Stimulated activated CD4-positive, alpha-beta T cell treated with anti-CD3 and anti-CD28 coated beads, Interleukin-12 subunit alpha, Interleukin-12 subunit beta, amount 100 ng/mL, for 4 hours (primary cell): ENCODE results near the gene CCDC86.

Experiments
- DNase-seq: peaks from one replicate; pipeline ENCODE4 v3.0.0-alpha.2; 2020

CCDC86 gene

DNA sequence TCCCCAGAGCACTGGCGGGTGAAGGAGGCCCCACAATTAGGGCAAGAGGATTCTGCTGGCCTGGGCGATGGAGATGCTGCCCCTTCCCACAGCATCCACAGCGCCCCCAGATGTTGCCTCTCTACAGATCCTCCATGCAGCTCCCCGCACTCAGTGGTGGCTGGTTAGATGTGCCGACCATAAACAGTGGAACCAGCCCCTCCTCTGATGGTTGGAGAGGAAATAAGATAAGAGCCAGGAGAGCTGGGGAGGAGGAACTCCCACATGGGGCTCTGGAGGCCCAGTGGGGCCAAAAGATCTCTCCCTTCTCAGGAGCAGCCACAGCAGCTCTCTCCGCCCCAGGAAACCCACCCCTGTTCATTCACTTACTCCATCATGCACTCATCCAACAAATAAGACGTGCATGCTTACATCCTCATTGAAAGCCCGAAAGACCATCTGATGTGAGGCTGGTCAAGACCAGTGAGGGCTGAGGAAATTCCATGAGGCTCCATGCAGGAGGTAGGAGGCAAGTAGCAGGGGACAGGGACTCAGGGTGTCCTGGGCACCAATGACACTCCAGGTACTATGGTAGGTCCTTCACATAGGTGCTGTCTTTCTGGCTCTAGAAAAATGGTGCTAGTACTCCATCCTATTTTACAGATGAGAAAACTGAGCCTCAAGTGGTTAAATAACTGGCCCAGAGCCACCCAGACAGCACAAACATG, 12.4 kb downstream of the CCDC86 start:
- DNase-seq, result no peak

DNA sequence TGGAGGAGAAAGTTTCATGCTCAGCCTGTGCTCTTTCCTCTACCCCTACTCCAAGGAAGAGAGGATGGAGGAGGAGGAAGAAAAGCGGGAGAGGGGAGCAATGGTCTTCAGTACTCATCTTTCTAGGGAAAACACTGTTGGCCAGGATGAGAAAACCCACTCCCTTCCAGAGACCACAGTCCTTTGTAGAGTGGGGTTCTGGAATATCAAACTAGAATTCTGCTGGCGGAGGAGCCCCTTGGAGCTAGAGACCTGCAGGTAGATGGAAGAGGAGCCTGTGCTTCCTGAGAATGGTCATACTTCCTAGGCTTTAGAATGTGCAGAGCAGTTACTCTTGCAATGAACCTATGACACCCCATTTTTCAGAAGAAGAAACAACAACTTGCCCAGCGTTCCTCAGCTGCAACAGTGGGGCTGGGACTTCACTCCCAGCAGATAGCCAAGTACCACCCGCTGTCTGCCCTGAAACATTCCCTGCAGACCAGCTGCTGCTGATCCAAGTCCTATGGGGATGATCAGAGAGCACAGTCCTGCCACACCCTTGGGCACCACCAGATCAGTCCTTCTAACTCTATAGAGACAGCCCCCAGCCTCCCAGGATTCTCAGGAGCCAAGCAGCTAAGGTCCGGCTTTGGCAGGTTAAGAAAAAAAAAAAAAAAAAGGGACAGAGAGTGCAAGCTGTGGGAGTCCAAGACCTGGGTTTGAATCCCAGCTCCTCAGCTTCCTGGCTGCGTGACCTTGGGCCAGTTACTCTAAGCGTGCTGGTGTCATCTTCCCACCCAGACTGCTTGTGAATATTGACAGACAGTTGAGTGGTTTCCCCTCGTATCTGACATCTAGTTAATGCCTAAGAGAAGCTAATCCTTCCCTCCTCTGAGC, 13.2 kb downstream of the CCDC86 start:
- no peak for DNase-seq

DNA sequence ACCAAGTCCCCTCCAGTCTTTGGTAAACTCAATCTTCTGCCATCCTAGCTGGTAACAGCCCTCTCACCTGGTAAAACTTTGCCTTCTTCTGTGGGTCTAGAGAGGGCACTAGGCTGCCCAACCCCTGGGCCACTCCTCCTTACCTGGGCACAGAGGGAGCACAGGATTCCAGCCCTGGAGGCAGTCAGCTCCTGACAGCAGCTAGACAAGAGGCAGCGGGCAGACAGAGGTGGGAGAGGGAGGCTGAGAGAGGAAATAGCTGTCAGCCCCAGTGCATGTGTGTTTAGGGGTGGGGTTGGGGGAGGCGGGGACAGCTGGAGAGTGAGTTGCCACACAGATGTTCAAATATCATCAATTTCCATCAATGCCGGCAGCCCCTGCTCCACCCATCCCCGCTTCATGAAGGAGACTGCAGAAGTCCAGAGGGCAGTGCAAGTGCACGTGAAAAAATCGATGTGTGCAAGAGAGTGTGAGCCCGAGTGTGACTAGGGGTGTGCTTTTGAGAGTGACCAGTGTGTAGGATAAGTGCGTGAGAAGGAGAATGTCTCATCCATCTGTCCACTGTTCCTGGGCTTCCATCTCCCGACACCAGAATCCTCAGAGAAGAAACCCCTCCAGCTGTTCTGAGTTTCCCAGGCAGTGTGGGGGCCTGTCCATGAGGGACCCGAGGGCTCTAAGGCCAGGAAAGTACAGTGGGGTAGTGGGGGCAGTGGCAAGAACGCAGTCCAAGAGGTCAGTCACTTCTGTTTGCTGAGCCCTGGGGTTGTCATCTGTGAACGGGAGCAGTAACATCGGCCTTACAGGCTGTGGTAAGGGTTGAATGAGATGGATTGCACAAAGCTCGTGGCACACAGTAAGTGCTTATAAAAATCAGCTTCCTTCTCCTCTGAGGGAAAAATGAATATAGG, 14.1 kb downstream of the CCDC86 start, which contains the start of gene PTGDR2:
Gene PTGDR2, minus strand, starts transcription at position 225 of the 908 bp plus-strand sequence. CDS start 2,228 bp downstream, outside the sequence.
- DNase-seq, result no peak

DNA sequence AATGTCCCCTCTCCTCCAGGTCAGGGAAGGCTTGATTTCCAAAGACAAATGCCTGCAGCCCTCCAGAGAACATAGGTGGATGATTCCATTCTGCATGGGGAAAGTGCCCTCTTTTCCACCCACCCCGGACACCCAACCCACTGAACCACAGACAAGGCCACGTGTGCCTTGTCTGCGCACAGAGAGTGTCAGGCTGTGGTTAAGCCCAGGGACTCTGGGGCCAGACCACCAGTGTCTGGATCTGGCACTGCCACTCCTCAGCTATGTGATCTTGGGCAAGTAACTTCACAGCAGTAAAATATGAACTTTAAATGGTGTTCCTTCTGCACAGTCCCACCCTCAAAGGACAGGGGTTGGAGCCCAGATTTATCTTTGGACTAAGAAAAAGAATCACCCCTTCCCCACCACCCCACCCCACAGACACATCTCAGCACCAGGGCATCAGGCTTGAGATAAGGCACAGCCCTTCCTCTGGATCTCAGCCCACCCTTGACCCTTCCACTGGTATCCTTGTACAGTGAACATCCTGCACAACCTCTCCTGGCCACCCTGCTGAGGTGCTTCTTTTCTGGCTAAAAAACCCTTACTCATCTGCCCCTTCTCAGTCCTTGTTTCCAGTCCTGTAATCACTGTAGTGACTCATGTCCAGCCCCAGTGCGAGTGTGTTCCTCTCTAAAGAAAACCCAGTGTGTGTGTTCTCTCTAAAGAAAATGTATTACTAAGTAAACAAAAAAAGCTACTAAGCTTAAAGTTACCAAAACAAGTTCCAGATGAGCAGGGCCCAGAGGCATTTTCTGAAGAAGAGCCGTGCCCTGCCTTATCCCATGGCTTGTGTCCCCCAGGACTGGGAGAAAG, 15.7 kb downstream of the CCDC86 start:
- DNase-seq, result no peak

DNA sequence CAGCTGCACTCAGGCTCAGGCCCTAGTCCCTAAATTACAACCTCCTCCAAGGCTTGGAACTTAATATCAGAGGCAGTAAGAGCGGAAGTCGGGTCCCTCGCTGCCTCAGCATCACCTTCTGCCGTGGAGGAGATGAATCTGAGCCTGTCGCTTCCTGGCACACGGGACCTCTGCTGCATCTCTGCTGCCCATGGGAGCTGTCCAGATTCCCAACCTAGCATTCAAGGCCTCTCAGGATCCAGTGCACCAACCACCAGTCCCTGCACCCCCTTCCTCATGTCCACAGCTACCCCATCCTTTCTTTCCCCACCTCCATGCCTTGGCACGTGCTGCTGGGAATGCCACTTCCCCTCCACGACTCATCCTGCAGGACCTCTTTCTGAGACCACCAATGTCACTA, 16.3 kb downstream of the CCDC86 start:
- no peak for DNase-seq

DNA sequence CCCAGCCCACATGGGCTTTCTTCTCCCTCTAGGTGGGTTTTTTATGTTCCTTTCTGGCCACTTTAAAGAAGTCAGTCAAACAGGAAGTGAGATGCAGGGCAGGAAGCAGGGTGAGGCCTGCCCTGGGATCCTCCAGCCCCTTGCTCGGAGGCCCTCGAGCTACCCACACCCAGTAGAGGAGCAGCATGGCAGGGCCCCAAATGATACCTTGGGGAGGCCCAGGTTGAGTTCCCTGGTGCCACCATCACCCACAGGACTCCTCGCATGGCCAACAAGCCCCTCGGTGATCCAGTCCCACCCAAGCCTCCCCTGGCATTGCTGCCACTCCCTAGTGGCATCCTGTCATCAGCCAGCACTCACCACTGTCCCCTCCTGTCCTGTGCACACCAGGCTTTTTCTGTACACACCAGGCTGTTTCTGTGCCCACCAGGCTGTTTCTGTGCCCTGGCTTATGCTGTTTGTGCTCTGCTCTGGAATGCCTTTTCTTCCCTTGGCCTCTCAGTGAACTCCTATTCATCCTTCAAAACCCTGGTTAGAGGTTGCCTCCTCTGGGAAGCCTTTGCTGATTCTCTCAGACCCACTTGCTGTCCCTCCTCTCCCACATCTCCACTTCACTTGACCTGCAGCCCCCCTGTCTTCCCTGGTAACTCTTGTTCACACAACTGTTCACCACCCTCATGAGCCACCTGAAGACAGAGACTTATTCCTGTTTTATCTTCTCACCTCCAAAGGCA, 17.0 kb downstream of the CCDC86 start:
- no peak for DNase-seq

DNA sequence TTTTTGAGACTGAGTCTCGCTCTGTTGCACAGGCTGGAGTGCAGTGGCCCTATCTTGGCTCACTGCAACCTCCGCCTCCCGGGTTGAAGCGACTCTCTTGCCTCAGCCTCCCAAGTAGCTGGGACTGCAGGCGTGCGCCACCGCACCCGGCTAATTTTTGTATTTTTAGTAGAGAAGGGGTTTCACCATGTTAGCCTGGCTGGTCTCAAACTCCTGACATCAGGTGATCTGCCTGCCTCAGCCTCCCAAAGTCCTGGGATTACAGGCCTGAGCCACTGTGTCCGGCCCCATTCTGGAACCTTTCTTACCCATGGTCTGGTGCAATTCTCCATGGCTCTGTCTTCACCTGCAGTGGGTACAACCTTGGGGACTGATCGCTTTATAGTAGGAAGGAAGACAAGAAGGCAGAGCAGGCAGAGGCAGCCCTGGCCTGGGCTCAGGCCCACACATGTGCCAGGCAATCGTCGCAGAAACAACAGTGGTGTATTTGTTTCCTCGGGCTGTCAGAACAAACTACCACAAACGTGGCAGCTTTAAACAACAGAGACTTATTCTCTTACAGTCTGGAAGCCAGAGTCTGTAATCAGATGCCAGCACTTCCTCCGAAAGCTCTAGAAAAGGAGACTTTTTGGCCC, 17.8 kb downstream of the CCDC86 start:
- no peak for DNase-seq

DNA sequence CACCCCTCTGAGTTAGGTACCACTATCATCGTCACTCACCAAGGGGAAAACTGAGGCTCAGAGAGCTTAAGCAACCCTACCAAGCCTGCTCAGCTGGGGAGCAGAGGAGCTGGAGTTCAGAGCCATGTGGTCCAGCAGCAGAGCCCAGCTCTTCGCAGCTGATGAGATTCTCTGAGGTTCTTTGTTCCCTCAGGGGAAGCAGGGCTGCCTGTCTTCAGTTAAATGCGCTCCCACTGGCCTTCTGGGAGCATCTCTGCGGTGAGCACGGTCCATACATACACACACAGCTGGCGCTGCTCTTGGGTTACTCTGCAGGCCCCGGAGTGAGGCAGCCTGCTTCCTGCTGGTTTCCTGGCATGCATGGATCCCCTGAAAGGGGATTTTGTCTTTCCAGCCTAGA, 19.0 kb downstream of the CCDC86 start:
- no peak for DNase-seq

DNA sequence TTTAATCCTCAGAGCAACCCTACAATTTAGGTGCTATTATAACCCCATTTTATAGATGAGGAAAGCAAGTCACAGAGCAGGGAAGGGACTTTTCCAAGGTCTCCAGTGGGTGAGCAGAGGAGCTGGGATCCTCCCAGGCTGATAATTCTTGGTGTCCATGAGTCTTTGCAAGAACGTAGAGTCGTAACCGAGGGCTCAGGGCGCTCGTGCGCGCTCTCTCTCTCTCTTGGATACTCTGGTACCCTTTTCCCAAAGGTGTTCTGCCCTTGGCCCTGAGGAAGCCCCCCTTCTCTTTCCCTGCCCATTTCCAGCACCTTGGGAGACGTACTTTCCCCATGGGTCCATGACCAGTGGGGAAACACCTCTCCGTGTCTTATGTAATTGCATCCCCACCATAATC, 20.3 kb downstream of the CCDC86 start:
- no peak for DNase-seq

DNA sequence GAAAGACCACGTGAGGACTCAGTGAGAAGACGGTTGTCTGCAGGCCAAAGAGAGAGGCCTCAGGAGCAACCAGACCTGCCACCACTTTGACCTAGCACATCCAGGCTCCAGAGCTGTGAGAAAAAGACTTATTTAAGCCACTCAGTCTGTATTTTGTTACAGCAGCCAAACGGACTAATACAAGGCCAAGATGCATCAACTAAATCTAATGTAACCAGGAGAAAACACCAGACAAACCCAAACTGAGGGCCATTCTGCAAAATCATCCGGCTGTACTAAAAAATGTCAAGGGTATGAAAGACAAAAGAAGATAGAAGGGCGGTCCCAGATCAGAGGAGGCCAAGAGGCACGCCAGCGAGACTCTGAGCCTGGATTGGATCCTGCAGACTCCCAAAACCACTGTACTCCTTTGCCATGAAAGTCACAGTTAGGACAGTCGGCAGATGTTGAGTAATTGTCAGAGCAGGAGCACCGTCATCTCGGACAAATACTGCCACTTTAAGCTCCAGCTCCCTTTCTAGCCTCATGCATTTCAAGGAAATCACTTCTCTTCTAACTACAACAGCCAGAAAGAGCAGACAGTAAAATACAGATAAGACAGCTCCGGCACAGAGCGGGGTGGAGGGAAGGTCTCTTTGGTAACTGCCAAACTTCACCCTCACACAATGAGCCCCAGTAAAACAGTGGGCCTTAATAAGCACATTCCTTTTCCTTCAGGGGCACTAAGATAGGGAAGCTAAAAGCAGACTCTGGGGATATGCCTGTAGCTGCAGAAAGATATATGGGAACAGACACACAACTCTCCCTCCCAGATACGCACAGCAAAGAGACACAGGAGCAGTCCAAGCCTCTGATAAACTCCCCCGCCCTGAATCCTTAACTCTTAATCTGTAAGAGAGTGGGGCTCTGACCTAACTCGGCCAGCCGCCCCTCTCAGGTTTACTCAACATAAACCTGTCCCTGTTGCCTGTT, 21.9 kb downstream of the CCDC86 start:
- DNase-seq, result no peak

DNA sequence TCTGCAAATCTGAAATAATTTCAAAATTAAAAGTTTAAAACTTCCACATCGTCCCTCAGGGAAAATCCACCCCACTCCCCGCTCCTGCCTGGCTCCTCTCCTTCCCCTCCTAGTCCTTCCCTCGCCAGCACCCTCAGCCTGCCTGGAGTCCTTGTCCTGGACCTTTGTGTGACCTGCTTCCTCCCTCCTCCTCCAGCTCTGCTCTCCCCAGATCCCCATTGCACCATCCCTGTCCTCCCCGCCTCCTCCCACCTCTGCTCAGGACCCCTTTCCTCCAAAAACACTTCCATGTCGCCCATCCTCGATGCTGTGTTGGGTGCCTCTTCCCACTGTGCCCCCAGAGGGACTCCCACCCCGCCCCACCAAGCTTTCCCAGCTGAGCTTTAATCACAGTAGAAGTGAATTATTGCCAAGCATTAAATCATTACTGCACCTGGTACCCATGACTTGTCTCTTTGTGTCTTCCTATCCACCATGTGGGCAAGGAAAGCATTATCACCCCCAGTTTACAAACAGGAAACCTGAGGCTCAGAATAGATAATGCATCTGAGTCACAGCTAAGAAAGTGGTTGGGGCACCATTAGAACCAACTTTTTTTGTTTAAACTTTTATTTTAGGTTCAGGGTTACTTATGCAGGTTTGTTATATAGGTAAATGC, 23.1 kb downstream of the CCDC86 start:
- DNase-seq, result no peak

DNA sequence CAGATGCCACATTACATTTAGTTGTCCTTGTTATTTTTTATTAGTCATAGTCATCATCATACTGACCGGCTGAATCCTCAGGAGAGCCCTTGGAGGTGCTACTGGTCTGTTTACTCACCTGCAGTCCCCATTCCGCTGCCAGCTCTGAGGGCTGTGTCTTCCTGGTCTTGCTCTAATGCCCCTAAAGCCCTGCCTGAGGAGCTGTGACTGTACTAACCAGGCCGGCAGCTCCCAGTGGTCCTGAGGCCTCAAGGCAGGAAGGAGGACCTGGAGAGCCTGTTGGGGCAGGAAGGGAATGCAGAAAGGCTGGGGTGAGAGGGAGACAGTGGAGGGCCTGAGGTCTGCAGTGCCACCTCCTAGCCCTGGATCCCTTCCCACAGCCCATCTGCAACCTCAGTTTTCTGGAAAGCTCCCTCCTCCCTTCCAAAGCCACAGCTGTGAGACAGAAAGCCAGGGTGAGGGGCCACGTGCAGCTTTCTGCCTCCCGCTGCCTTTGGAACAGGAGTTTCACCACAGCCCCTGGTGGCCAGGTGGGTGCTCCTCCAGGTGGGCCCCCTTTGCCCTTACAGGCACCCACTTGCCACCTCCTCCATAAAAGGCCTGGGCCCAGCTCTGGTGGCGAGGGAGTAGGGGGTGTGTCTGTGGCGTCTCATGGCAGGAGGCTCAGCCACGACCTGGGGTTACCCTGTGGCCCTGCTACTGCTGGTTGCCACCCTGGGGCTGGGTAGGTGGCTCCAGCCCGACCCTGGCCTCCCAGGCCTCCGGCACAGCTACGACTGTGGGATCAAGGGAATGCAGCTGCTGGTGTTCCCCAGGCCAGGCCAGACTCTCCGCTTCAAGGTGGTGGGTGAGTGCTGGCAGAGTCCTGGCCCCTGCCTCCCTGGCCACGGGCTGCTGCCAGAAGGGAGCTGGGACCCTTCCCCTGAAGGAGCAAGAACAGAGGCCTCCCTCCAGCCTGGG, 25.3 kb downstream of the CCDC86 start, which contains the start of gene ZP1:
Gene ZP1, plus strand, starts transcription at position 632 of the 960 bp plus-strand sequence. Its CDS starts 20 bp downstream, at position 652.
- no peak for DNase-seq

DNA sequence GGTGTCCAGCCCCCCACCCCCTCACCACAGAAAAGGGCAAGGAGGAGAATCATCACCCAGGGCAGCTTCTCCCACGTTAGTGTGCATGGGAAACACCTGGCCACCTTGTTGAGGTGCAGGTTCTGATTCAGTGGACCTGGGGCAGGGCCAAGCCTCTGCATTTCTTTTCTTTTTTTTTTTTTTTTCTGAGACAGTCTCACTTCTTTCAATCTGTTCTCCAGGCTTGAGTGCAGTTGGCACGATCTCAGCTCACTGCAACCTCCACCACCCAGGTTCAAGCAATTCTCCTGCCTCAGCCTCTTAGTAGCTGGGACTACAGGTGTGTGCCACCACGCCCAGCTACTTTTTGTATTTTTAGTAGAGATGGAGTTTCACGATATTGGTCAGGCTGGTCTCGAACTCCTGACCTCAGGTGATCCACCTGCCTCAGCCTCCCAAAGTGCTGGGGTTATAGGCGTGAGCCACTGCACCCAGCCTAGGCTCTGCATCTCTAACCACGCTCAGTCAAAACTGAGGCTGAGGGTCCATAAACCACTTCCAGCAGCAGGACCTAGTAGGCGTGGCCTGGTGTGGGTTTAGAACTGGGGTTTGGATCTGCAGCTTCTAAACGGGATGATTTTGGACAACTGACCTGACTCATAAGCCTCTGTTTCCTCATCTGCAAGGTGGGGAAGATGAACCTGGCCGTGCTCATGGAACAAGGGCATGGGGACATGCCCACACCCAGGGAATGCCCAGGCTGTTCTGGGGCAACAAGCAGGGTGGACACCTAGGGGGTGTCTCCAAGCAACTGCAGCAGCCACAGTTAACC, 26.2 kb downstream of the CCDC86 start:
- DNase-seq, result no peak

DNA sequence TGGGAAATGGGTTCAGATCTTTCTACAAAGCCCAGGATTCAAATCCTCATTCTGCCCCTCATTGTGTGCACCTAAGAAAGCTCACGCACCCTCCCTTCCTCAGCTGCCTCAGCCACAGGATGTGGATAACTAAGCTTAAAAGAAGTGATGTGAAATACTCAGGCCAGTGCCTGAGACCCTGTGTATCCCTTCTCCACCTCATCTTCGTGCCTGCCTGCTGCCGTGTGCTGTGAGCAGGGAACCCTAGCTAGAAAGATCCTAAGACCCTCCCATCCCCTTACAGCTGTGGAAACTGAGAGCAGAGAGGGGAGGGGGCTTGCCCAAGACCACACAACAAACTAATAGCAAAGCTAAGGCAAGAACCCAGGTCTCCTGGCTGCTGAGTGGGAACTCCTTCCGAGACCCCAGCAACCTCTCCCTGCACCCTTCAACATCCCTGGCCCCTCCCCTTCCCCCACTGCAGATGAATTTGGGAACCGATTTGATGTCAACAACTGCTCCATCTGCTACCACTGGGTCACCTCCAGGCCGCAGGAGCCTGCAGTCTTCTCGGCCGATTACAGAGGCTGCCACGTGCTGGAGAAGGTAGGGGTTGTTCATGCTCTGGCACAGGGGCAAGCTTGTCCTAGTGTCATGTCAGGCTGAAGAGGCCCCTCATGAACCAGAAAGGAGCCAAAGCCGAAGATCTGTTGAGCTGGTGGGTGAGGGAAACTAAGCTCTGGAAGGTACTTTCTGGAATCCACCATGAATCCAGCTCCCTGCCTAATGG, 27.0 kb downstream of the CCDC86 start:
- DNase-seq, result no peak

DNA sequence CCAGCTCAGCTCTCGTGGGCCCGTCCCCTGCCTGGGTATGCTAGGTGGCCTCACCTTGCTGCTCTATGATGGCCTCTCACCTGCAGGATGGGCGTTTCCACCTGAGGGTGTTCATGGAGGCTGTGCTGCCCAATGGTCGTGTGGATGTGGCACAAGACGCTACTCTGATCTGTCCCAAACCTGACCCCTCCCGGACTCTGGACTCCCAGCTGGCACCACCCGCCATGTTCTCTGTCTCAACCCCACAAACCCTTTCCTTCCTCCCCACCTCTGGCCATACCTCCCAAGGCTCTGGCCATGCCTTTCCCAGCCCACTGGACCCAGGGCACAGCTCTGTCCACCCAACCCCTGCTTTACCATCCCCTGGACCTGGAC, 27.5 kb downstream of the CCDC86 start:
- no peak for DNase-seq

DNA sequence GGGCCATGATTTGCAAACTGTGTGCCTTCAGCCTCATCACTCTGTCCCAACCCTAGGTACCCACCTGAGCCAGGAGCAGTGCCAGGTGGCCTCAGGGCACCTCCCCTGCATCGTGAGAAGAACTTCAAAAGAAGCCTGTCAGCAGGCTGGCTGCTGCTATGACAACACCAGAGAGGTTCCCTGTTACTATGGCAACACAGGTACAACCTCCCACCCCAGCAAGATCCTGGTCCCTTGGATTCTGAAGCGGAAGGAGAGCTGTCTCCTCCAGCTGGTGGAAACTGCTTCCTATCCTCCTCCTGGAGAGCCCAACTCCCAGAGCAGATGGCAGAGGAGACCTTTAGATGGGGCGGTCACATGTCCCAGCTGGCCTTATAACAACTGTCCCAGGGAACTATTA, 28.4 kb downstream of the CCDC86 start:
- no peak for DNase-seq
